SK-N-SH (cell line): Measurements from ENCODE around the gene SAT2. TPM values are rescaled to one million over a fixed set of nuclear protein-coding genes. Genes with fewer than 3 reads are reported as not detected.

Source experiments
- CTCF ChIA-PET: fragments of 300-600, 350-600 bp; formaldehyde crosslinking; extraction: SDS; loops from one replicate; lab custom pipeline; 2021; lab: Yijun Ruan, JAX
- POLR2A ChIA-PET: fragments of 350-600 bp; sonication (Branson Sonifier 250); formaldehyde crosslinking; extraction: SDS; loops from one replicate; lab custom pipeline; 2020; ENCODE audit warnings: antibody characterized with exemption, inconsistent platforms; lab: Yijun Ruan, JAX
- DNase-seq: peaks from one replicate; pipeline ENCODE4 v3.0.0; 2012
- H2AFZ ChIP-seq: fragments of 200-600 bp; sonication (generic); 2 replicates; pipeline ENCODE4 v1.8.1; 2016; ENCODE audit warnings: antibody characterized with exemption, mild to moderate bottlenecking, low read depth
- H3F3A ChIP-seq: fragments of 200-600 bp; sonication (generic); replicated peaks from 2 replicates; pipeline ENCODE3; 2016; ENCODE audit warnings: antibody characterized with exemption, mild to moderate bottlenecking; ENCODE audit not compliant: insufficient read depth
- H3K27ac ChIP-seq, 2 experiments: fragments of 200-500 bp in 1 of 2; fragments of 200-600 bp in 1 of 2; sonication (Bioruptor generic) in 1 of 2; sonication (generic), shearing (Covaris generic) in 1 of 2; 2 replicates each; pipeline versions ENCODE4 v1.5.1 to v1.6.1; 2014 to 2016; ENCODE audit warnings: low read depth in 2 of 2, inconsistent platforms in 1 of 2, low read length in 1 of 2, mild to moderate bottlenecking in 1 of 2, mixed read lengths in 1 of 2
- H3K27me3 ChIP-seq: fragments of 200-600 bp; sonication (generic), shearing (Covaris generic); 2 replicates; pipeline ENCODE4 v1.6.1; 2016; ENCODE audit warnings: mixed run types; ENCODE audit not compliant: insufficient read depth
- H3K36me3 ChIP-seq, 2 experiments: fragments of 200-500 bp in 1 of 2; fragments of 200-600 bp in 1 of 2; sonication (Bioruptor generic) in 1 of 2; sonication (generic) in 1 of 2; replicated peaks in 1 of 2; 2 replicates each; pipeline versions ENCODE3 to v1.5.1; 2014 to 2016; ENCODE audit warnings: low read length in 1 of 2, mild to moderate bottlenecking in 1 of 2; ENCODE audit not compliant: insufficient read depth in 2 of 2, control insufficient read depth in 1 of 2
- H3K4me1 ChIP-seq, 2 experiments: fragments of 200-500 bp in 1 of 2; fragments of 200-600 bp in 1 of 2; sonication (Bioruptor generic) in 1 of 2; sonication (generic), shearing (Covaris generic) in 1 of 2; 2 replicates each; pipeline versions ENCODE4 v1.5.1 to v1.6.1; 2014 to 2016; ENCODE audit warnings: low read depth in 1 of 2, low read length in 1 of 2, mixed run types in 1 of 2; ENCODE audit not compliant: insufficient read depth in 2 of 2, control insufficient read depth in 1 of 2
- H3K4me2 ChIP-seq: fragments of 200-600 bp; sonication (generic), shearing (Covaris generic); 2 replicates; pipeline ENCODE4 v1.6.1; 2017; ENCODE audit warnings: mixed run types
- H3K4me3 ChIP-seq, 2 experiments: fragments of 200-500 bp in 1 of 2; fragments of 200-600 bp in 1 of 2; sonication (Bioruptor generic) in 1 of 2; sonication (generic), shearing (Covaris generic) in 1 of 2; 2 replicates each; pipeline versions ENCODE4 v1.5.1 to v1.8.1; 2014 to 2016; ENCODE audit warnings: low read depth in 2 of 2, inconsistent platforms in 1 of 2, low read length in 1 of 2, mild to moderate bottlenecking in 1 of 2, mixed read lengths in 1 of 2, moderate library complexity in 1 of 2
- H3K79me2 ChIP-seq: fragments of 200-600 bp; sonication (generic); 2 replicates; pipeline ENCODE4 v1.8.1; 2017; ENCODE audit warnings: mild to moderate bottlenecking; ENCODE audit not compliant: insufficient read depth
- H3K9ac ChIP-seq: fragments of 200-600 bp; sonication (generic); 2 replicates; pipeline ENCODE4 v1.6.1; 2017; ENCODE audit warnings: mixed run types
- H3K9me2 ChIP-seq: fragments of 200-600 bp; sonication (generic); 2 replicates; pipeline ENCODE4 v1.6.1; 2017; ENCODE audit warnings: mixed run types
- H3K9me3 ChIP-seq: fragments of 200-600 bp; sonication (generic); 2 replicates; pipeline ENCODE4 v1.6.1; 2017; ENCODE audit warnings: mixed run types, mild to moderate bottlenecking, moderate library complexity
- H4K20me1 ChIP-seq: fragments of 200-600 bp; sonication (generic); 2 replicates; pipeline ENCODE4 v1.6.1; 2017; ENCODE audit warnings: mild to moderate bottlenecking, mixed run types; ENCODE audit not compliant: insufficient read depth
- EP300 ChIP-seq, 2 experiments: IDR thresholded peaks; 2 replicates each; pipeline versions ENCODE4 v1.4.0 to v1.6.1; 2012; ENCODE audit warnings: borderline replicate concordance in 1 of 2, low read depth in 1 of 2, low read length in 1 of 2
- FOXJ3 ChIP-seq: sonication (generic); formaldehyde crosslinking; IDR thresholded peaks from 2 replicates; pipeline ENCODE4 v1.5.1; 2020; ENCODE audit warnings: mild to moderate bottlenecking, missing genetic modification reagents
- FOXM1 ChIP-seq: IDR thresholded peaks from 2 replicates; pipeline ENCODE4 v1.4.0; 2012; ENCODE audit warnings: low read depth, mild to moderate bottlenecking
- MXI1 ChIP-seq: IDR thresholded peaks from 2 replicates; pipeline ENCODE4 v1.6.1; 2012; ENCODE audit warnings: mild to moderate bottlenecking, low read depth, low read length, improper control_type of control experiment
- PBX3 ChIP-seq: IDR thresholded peaks from 2 replicates; pipeline ENCODE4; 2012
- RFX5 ChIP-seq: IDR thresholded peaks from 2 replicates; pipeline ENCODE4 v1.6.1; 2012; ENCODE audit warnings: mild to moderate bottlenecking, improper control_type of control experiment, low read length
- RXRA ChIP-seq: IDR thresholded peaks from 2 replicates; pipeline ENCODE4 v1.4.0; 2012; ENCODE audit warnings: low read depth, mild to moderate bottlenecking, borderline replicate concordance
- SMC3 ChIP-seq: IDR thresholded peaks from 2 replicates; pipeline ENCODE4 v1.6.1; 2012; ENCODE audit warnings: low read depth, low read length, improper control_type of control experiment
- TCF12 ChIP-seq: IDR thresholded peaks from 2 replicates; pipeline ENCODE4 v1.4.0; 2012
- WGBS: methylation state at CpG from one replicate; pipeline ENCODE4 v1.1.6; 2017; ENCODE audit warnings: low lambda C conversion rate; 5-methylcytosine and 5-hydroxymethylcytosine counted together
- polyA plus RNA-seq, 3 experiments: library from polyadenylated mRNA; depleted of rRNA; stranded (reverse); fragments of >200 nt; gene quantifications; 2 replicates each; pipeline ENCODE4 v1.2.3, GENCODE V29; 2012
- TF ChIP-seq, protein P1 (sequence below): IDR thresholded peaks from 2 replicates; pipeline ENCODE4 v1.4.0; 2012; ENCODE audit warnings: low read depth, borderline replicate concordance
- TF ChIP-seq, protein P2 (sequence below): fragments of 150-350 bp; IDR thresholded peaks from 2 replicates; pipeline ENCODE4 v1.6.1; 2017; ENCODE audit warnings: antibody characterized with exemption, low read length, low read depth, borderline replicate concordance
- TF ChIP-seq, protein P3 (sequence below): IDR thresholded peaks from 2 replicates; pipeline ENCODE4 v1.6.1; 2012; ENCODE audit warnings: mild to moderate bottlenecking, low read depth, low read length, moderate library complexity

SAT2 gene
- polyA plus RNA-seq, 1 of the 3 experiments (the other 2 are of a cell fraction), result 43.1 TPM

GRCh38 chr17:7640783-7641182 is 13.2 kb upstream of the SAT2 start:
- H3K9me3 ChIP-seq, result no peaks in the 10 kb centered on the region
- H3K4me3 ChIP-seq, result no peak overlapping the region
- H3K79me2 ChIP-seq, result no peaks in the 10 kb centered on the region
- H3F3A ChIP-seq, result no peaks in the 10 kb centered on the region
- WGBS, result 76% methylated on average over 10 of the region's 26 CpGs
- no peak overlapping the region for H3K4me2 ChIP-seq
- no peaks in the 10 kb centered on the region for H4K20me1 ChIP-seq
- H3K9ac ChIP-seq, result no peak overlapping the region
- TF ChIP-seq, protein P1, sequence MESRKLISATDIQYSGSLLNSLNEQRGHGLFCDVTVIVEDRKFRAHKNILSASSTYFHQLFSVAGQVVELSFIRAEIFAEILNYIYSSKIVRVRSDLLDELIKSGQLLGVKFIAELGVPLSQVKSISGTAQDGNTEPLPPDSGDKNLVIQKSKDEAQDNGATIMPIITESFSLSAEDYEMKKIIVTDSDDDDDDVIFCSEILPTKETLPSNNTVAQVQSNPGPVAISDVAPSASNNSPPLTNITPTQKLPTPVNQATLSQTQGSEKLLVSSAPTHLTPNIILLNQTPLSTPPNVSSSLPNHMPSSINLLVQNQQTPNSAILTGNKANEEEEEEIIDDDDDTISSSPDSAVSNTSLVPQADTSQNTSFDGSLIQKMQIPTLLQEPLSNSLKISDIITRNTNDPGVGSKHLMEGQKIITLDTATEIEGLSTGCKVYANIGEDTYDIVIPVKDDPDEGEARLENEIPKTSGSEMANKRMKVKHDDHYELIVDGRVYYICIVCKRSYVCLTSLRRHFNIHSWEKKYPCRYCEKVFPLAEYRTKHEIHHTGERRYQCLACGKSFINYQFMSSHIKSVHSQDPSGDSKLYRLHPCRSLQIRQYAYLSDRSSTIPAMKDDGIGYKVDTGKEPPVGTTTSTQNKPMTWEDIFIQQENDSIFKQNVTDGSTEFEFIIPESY, result no peak
- no peaks in the 10 kb centered on the region for H3K36me3 ChIP-seq
- H2AFZ ChIP-seq, result no peak overlapping the region
- POLR2A ChIA-PET, result no interaction called here
- CTCF ChIA-PET, result interaction anchor here (1.5 kb wide), 1 partner anchor 9 kb away, joined by 4 read pairs; no protein-coding TSS in a partner anchor
- no peaks in the 10 kb centered on the region for H3K4me1 ChIP-seq
- H3K27me3 ChIP-seq, result no peaks in the 10 kb centered on the region
- no peak for DNase-seq
- H3K9me2 ChIP-seq, result no peaks in the 10 kb centered on the region
- no peak overlapping the region for H3K27ac ChIP-seq

- Histone ChIP-seq H3K27ac (no peak overlapping the region), H3K9ac (no peak overlapping the region), H3K9me3 (no peaks in the 10 kb centered on the region), H3K9me2 (no peaks in the 10 kb centered on the region), H4K20me1 (no peaks in the 10 kb centered on the region), H3K36me3 (no peaks in the 10 kb centered on the region), H3F3A (no peaks in the 10 kb centered on the region)
- ChIA-PET CTCF (interaction anchor here (0.6 to 11.8 kb wide), 4 partner anchors 9 to 52 kb away, joined by 3 to 166 read pairs (median 4); partner anchors contain the start of genes ATP1B2, SAT2, TP53 and WRAP53), POLR2A (no interaction called here)
- WGBS, result 61% methylated on average over 5 of the region's 5 CpGs
- no peak for TF ChIP-seq RFX5
- TF ChIP-seq FOXM1, result no peak
- TF ChIP-seq, all 33 proteins: peak for 0
- H3K4me2 ChIP-seq, result no peak overlapping the region
- no peaks in the 10 kb centered on the region for H3K27me3 ChIP-seq
- H2AFZ ChIP-seq, result no peak overlapping the region
- no peak for DNase-seq
- peaks cover 0 to 8% of the 10 kb centered on the region in 2 experiments; a peak in 1 of 4 replicates for H3K4me1 ChIP-seq
- H3K4me3 ChIP-seq, result no peak overlapping the region
- no peaks in the 10 kb centered on the region for H3K79me2 ChIP-seq
Observed at GRCh38 chr17:7636163-7636562, 8.5 kb upstream of the SAT2 start.

- Histone ChIP-seq H3K4me3 (no peak overlapping the region), H2AFZ (no peak overlapping the region), H3K27ac (no peak overlapping the region), H3K36me3 (no peaks in the 10 kb centered on the region), H4K20me1 (no peaks in the 10 kb centered on the region), H3K9me3 (no peaks in the 10 kb centered on the region), H3K4me1 (peaks cover 0 to 10% of the 10 kb centered on the region in 2 experiments; a peak in 1 of 4 replicates), H3K27me3 (no peaks in the 10 kb centered on the region), H3K4me2 (no peak overlapping the region), H3F3A (no peaks in the 10 kb centered on the region), H3K79me2 (no peaks in the 10 kb centered on the region), H3K9me2 (no peaks in the 10 kb centered on the region), H3K9ac (no peak overlapping the region)
- WGBS, result 22% methylated on average over 5 of the region's 5 CpGs
- ChIA-PET CTCF (interaction anchor here (0.6 to 11.8 kb wide), 14 partner anchors 8 to 90 kb away, joined by 3 to 166 read pairs (median 6); partner anchors contain the start of genes ATP1B2, EFNB3, TP53 and WRAP53), POLR2A (interaction anchor here (0.6 to 2.1 kb wide), 3 partner anchors 53 to 298 kb away, joined by 3 to 17 read pairs (median 3); partner anchors contain the start of genes TP53 and WRAP53)
- DNase-seq, result peak; percentile 89
- no peak for TF ChIP-seq RXRA
- TF ChIP-seq FOXJ3 (CRISPR knock-in tag), result no peak
- TF ChIP-seq FOXM1, result no peak
- no peak for TF ChIP-seq PBX3
- TF ChIP-seq, protein P2, sequence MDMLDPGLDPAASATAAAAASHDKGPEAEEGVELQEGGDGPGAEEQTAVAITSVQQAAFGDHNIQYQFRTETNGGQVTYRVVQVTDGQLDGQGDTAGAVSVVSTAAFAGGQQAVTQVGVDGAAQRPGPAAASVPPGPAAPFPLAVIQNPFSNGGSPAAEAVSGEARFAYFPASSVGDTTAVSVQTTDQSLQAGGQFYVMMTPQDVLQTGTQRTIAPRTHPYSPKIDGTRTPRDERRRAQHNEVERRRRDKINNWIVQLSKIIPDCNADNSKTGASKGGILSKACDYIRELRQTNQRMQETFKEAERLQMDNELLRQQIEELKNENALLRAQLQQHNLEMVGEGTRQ, result no peak
- TF ChIP-seq MXI1, result 0 out of 2 replicates have a peak, but pooled peaks have one; percentile 34
- TF ChIP-seq TCF12, result no peak
- peak; percentile 80 for TF ChIP-seq SMC3
- TF ChIP-seq, protein P3, sequence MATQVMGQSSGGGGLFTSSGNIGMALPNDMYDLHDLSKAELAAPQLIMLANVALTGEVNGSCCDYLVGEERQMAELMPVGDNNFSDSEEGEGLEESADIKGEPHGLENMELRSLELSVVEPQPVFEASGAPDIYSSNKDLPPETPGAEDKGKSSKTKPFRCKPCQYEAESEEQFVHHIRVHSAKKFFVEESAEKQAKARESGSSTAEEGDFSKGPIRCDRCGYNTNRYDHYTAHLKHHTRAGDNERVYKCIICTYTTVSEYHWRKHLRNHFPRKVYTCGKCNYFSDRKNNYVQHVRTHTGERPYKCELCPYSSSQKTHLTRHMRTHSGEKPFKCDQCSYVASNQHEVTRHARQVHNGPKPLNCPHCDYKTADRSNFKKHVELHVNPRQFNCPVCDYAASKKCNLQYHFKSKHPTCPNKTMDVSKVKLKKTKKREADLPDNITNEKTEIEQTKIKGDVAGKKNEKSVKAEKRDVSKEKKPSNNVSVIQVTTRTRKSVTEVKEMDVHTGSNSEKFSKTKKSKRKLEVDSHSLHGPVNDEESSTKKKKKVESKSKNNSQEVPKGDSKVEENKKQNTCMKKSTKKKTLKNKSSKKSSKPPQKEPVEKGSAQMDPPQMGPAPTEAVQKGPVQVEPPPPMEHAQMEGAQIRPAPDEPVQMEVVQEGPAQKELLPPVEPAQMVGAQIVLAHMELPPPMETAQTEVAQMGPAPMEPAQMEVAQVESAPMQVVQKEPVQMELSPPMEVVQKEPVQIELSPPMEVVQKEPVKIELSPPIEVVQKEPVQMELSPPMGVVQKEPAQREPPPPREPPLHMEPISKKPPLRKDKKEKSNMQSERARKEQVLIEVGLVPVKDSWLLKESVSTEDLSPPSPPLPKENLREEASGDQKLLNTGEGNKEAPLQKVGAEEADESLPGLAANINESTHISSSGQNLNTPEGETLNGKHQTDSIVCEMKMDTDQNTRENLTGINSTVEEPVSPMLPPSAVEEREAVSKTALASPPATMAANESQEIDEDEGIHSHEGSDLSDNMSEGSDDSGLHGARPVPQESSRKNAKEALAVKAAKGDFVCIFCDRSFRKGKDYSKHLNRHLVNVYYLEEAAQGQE, result no peak
- TF ChIP-seq EP300 (IDR thresholded peaks at IDR 0.05; ENCODE audit: borderline replicate concordance in 1 of 2, low read depth in 1 of 2, low read length in 1 of 2), result 0 out of 4 replicates have a peak, but pooled peaks of 1 of the 2 experiments have one; percentile 22
Observed at GRCh38 chr17:7634384-7634783, 6.8 kb upstream of the SAT2 start.
